Activated naive CD4-positive, alpha-beta T cell treated with anti-CD3 and anti-CD28 coated beads, Interleukin-2, amount 50 U/mL, for 72 hours (primary cell): ENCODE data around the gene RAI2. TPM values are rescaled to one million over a fixed set of nuclear protein-coding genes. Genes with fewer than 3 reads are reported as not detected.

Experiments used
- ATAC-seq, 2 donors: fragments of 150-1000 bp; cut with Tn5 transposase; 2 replicates each; pipeline ENCODE4 v1.10.0; 2021; ENCODE audit warnings: mild to moderate bottlenecking in 2 of 2, moderate library complexity in 2 of 2
- DNase-seq, 2 donors: peaks; one replicate each; pipeline ENCODE4 v3.0.0; 2021 to 2022; ENCODE audit warnings: low spot score in 2 of 2
- H3K27ac Mint-ChIP-seq, 2 donors: one replicate each; pipeline ENCODE4 v1.8.0; 2022; ENCODE audit warnings: mild to moderate bottlenecking in 2 of 2, mixed read lengths in 2 of 2
- H3K36me3 Mint-ChIP-seq, 2 donors: one replicate each; pipeline ENCODE4 v1.8.0; 2022; ENCODE audit warnings: mixed read lengths in 2 of 2
- H3K9me3 Mint-ChIP-seq, 2 donors: one replicate each; pipeline ENCODE4 v1.8.0; 2022; ENCODE audit warnings: mixed read lengths in 2 of 2
- total RNA-seq, 2 donors: library from RNA; stranded (reverse); gene quantifications; one replicate each; pipeline ENCODE4 v1.2.3, GENCODE V29; 2022

The RAI2 gene
- total RNA-seq, 2 donors from 2014 or later: 0.27 to 0.29 TPM

GRCh38 chrX:17839269-17839668 is 21.8 kb downstream of the RAI2 start:
- DNase-seq (no peak), ATAC-seq (no peak)
- Mint-ChIP-seq H3K36me3 (no peaks in the 10 kb centered on the region), H3K9me3 (no peaks in the 10 kb centered on the region), H3K27ac (no peak overlapping the region)

- Mint-ChIP-seq H3K27ac (no peak overlapping the region), H3K9me3 (no peaks in the 10 kb centered on the region), H3K36me3 (no peaks in the 10 kb centered on the region)
- ATAC-seq (no peak), DNase-seq (no peak)
Measured at GRCh38 chrX:17836830-17837229, 24.3 kb downstream of the RAI2 start.

GRCh38 chrX:17833954-17834353 is 27.1 kb downstream of the RAI2 start:
- Mint-ChIP-seq H3K9me3 (no peaks in the 10 kb centered on the region), H3K36me3 (no peaks in the 10 kb centered on the region), H3K27ac (no peak overlapping the region)
- ATAC-seq: no peak
- DNase-seq: no peak

- no peak for ATAC-seq
- no peak for DNase-seq
- no peak overlapping the region for H3K27ac Mint-ChIP-seq
- H3K9me3 Mint-ChIP-seq: peaks cover 0 to 1% of the 10 kb centered on the region in 2 donors
- H3K36me3 Mint-ChIP-seq: peaks cover 0 to 7% of the 10 kb centered on the region in 2 donors
Measured at GRCh38 chrX:17831255-17831654, 29.8 kb downstream of the RAI2 start.

GRCh38 chrX:17830211-17830610 is 30.9 kb downstream of the RAI2 start:
- ATAC-seq: no peak
- Mint-ChIP-seq H3K9me3 (peaks cover 0 to 4% of the 10 kb centered on the region in 2 donors), H3K27ac (no peak overlapping the region), H3K36me3 (peaks cover 0 to 11% of the 10 kb centered on the region in 2 donors)
- DNase-seq: no peak

- Mint-ChIP-seq H3K9me3 (peaks cover 0 to 4% of the 10 kb centered on the region in 2 donors), H3K36me3 (peaks cover 0 to 11% of the 10 kb centered on the region in 2 donors), H3K27ac (no peak overlapping the region)
- DNase-seq: no peak
- no peak for ATAC-seq
Measured at GRCh38 chrX:17829566-17829965, 31.5 kb downstream of the RAI2 start.

GRCh38 chrX:17828171-17828570 is 32.9 kb downstream of the RAI2 start:
- ATAC-seq (no peak), DNase-seq (no peak)
- H3K9me3 Mint-ChIP-seq: peaks cover 0 to 4% of the 10 kb centered on the region in 2 donors
- H3K36me3 Mint-ChIP-seq: peaks cover 0 to 11% of the 10 kb centered on the region in 2 donors
- no peak overlapping the region for H3K27ac Mint-ChIP-seq

GRCh38 chrX:17826609-17827496 is 34.2 kb downstream of the RAI2 start:
- Mint-ChIP-seq H3K27ac (no peak overlapping the region), H3K9me3 (peaks cover 0 to 4% of the 10 kb centered on the region in 2 donors), H3K36me3 (peaks cover 0 to 11% of the 10 kb centered on the region in 2 donors)
- ATAC-seq (no peak), DNase-seq (no peak)

GRCh38 chrX:17824980-17825379 is 36.1 kb downstream of the RAI2 start:
- peaks cover 0 to 4% of the 10 kb centered on the region in 2 donors for H3K9me3 Mint-ChIP-seq
- no peak overlapping the region for H3K27ac Mint-ChIP-seq
- ATAC-seq: no peak
- DNase-seq: no peak
- H3K36me3 Mint-ChIP-seq: peaks cover 0 to 11% of the 10 kb centered on the region in 2 donors

- no peak for ATAC-seq
- DNase-seq: no peak
- Mint-ChIP-seq H3K27ac (no peak overlapping the region), H3K9me3 (peaks cover 0 to 4% of the 10 kb centered on the region in 2 donors), H3K36me3 (peaks cover 0 to 11% of the 10 kb centered on the region in 2 donors)
Measured at GRCh38 chrX:17822351-17822750, 38.7 kb downstream of the RAI2 start.

- Mint-ChIP-seq H3K9me3 (no peaks in the 10 kb centered on the region), H3K36me3 (no peaks in the 10 kb centered on the region), H3K27ac (no peak overlapping the region)
- ATAC-seq (no peak), DNase-seq (no peak)
Measured at GRCh38 chrX:17820100-17820499, 41.0 kb downstream of the RAI2 start.

- no peak overlapping the region for H3K27ac Mint-ChIP-seq
Measured at GRCh38 chrX:17818726-17819125, 42.4 kb downstream of the RAI2 start.

GRCh38 chrX:17817251-17817650 is 43.8 kb downstream of the RAI2 start:
- no peak for ATAC-seq
- Mint-ChIP-seq H3K27ac (no peak overlapping the region), H3K9me3 (no peaks in the 10 kb centered on the region), H3K36me3 (no peaks in the 10 kb centered on the region)
- DNase-seq: no peak

More at GRCh38 chrX:17818726-17819125, 42.4 kb downstream of the RAI2 start:
- Mint-ChIP-seq H3K36me3 (no peaks in the 10 kb centered on the region), H3K9me3 (no peaks in the 10 kb centered on the region)
- ATAC-seq (no peak), DNase-seq (no peak)

- Mint-ChIP-seq H3K27ac (no peak overlapping the region), H3K9me3 (no peaks in the 10 kb centered on the region), H3K36me3 (no peaks in the 10 kb centered on the region)
- ATAC-seq (no peak), DNase-seq (no peak)
Measured at GRCh38 chrX:17814557-17814956, 46.5 kb downstream of the RAI2 start.

GRCh38 chrX:17814059-17814458 is 47.0 kb downstream of the RAI2 start:
- no peak for ATAC-seq
- H3K9me3 Mint-ChIP-seq: no peaks in the 10 kb centered on the region
- DNase-seq: no peak
- no peaks in the 10 kb centered on the region for H3K36me3 Mint-ChIP-seq
- no peak overlapping the region for H3K27ac Mint-ChIP-seq

GRCh38 chrX:17813277-17813676 is 47.8 kb downstream of the RAI2 start:
- Mint-ChIP-seq H3K36me3 (no peaks in the 10 kb centered on the region), H3K9me3 (no peaks in the 10 kb centered on the region)
- ATAC-seq: no peak

GRCh38 chrX:17812763-17813162 is 48.3 kb downstream of the RAI2 start:
- H3K36me3 Mint-ChIP-seq: no peaks in the 10 kb centered on the region
- H3K27ac Mint-ChIP-seq: no peak overlapping the region
- ATAC-seq (no peak), DNase-seq (no peak)
- no peaks in the 10 kb centered on the region for H3K9me3 Mint-ChIP-seq

More at GRCh38 chrX:17813277-17813676, 47.8 kb downstream of the RAI2 start:
- H3K27ac Mint-ChIP-seq: no peak overlapping the region
- no peak for DNase-seq

- DNase-seq (no peak), ATAC-seq (no peak)
- H3K36me3 Mint-ChIP-seq: no peaks in the 10 kb centered on the region
- H3K27ac Mint-ChIP-seq: no peak overlapping the region
- H3K9me3 Mint-ChIP-seq: no peaks in the 10 kb centered on the region
Measured at GRCh38 chrX:17809984-17810383, 51.1 kb downstream of the RAI2 start.
